IMR-90 (cell line): ENCODE results near the gene PIGP. TPM values are rescaled to one million over a fixed set of nuclear protein-coding genes. Genes with fewer than 3 reads are reported as not detected.
A peak's percentile ranks its signal among the peaks of the same experiment; 100 is the strongest.

Source experiments
- ATAC-seq: fragments of 200-7000 bp; cut with Tn5 transposase; 2 replicates; pipeline ENCODE4 v1.9.1; 2020; ENCODE audit warnings: low read depth, mild to moderate bottlenecking, moderate library complexity
- Bru-seq: library from RNA; stranded (reverse); fragments of 400-500 nt; gene quantifications from one replicate; lab custom pipeline; 2021; lab: Mats Ljungman, UMichigan
- BruChase-seq, 2 experiments: library from RNA; stranded (reverse); fragments of 400-500 nt; gene quantifications; one replicate each; lab custom pipeline; 2021; lab: Mats Ljungman, UMichigan
- BruUV-seq: library from RNA; stranded (reverse); fragments of 400-500 nt; replicated peaks from 2 replicates; lab custom pipeline; 2021; lab: Mats Ljungman, UMichigan
- CTCF ChIA-PET: fragments of 300-600 bp; formaldehyde crosslinking; extraction: SDS; loops from one replicate; lab custom pipeline; 2021; ENCODE audit warnings: antibody characterized with exemption; lab: Yijun Ruan, JAX
- POLR2A ChIA-PET: fragments of 300-600 bp; sonication (Branson Sonifier 250); formaldehyde crosslinking; loops from one replicate; lab custom pipeline; 2022; ENCODE audit warnings: antibody characterized with exemption; ENCODE audit not compliant: unreplicated experiment; lab: Charles Lee
- DNase-seq: peaks from one replicate; pipeline ENCODE4 v3.0.0; 2013
- H2AFZ ChIP-seq: replicated peaks from 2 replicates; pipeline ENCODE3; 2013; ENCODE audit warnings: low read length, mild to moderate bottlenecking; ENCODE audit not compliant: poor library complexity
- H2AK5ac ChIP-seq: 2 replicates; pipeline ENCODE4 v1.6.1; 2013; ENCODE audit warnings: low read depth, low read length, inconsistent platforms
- H2AK9ac ChIP-seq: replicated peaks from 2 replicates; pipeline ENCODE3; 2013; ENCODE audit warnings: mild to moderate bottlenecking, low read depth, low read length, moderate library complexity; ENCODE audit not compliant: poor library complexity
- H2BK120ac ChIP-seq: 2 replicates; pipeline ENCODE4 v1.6.1; 2013; ENCODE audit warnings: low read depth, low read length, inconsistent platforms
- H2BK15ac ChIP-seq: 3 replicates; pipeline ENCODE4 v1.6.1; 2013; ENCODE audit warnings: low read depth, low read length, inconsistent platforms
- H2BK20ac ChIP-seq: 2 replicates; pipeline ENCODE4 v1.6.1; 2013; ENCODE audit warnings: low read depth, mild to moderate bottlenecking, inconsistent platforms, low read length, moderate library complexity
- H2BK5ac ChIP-seq: 2 replicates; pipeline ENCODE4 v1.6.1; 2013; ENCODE audit warnings: mild to moderate bottlenecking, low read depth, low read length, inconsistent platforms; ENCODE audit not compliant: poor library complexity, severe bottlenecking
- H3K14ac ChIP-seq: replicated peaks from 2 replicates; pipeline ENCODE4 v1.6.1; 2013; ENCODE audit warnings: low read depth, low read length, inconsistent platforms
- H3K18ac ChIP-seq: 2 replicates; pipeline ENCODE4 v1.6.1; 2013; ENCODE audit warnings: low read depth, low read length, control low read depth
- H3K23ac ChIP-seq: 2 replicates; pipeline ENCODE4 v1.6.1; 2013; ENCODE audit warnings: low read depth, low read length, inconsistent platforms
- H3K27ac ChIP-seq: 2 replicates; pipeline ENCODE4 v1.5.1; 2013; ENCODE audit warnings: mild to moderate bottlenecking, control low read depth, low read length; ENCODE audit not compliant: insufficient read depth
- H3K27me3 ChIP-seq: 2 replicates; pipeline ENCODE4 v1.6.1; 2013; ENCODE audit warnings: low read length; ENCODE audit not compliant: control insufficient read depth, insufficient read depth
- H3K36me3 ChIP-seq: 2 replicates; pipeline ENCODE4 v1.6.1; 2013; ENCODE audit warnings: low read length, mixed read lengths; ENCODE audit not compliant: control insufficient read depth, insufficient read depth
- H3K4ac ChIP-seq: 2 replicates; pipeline ENCODE4 v1.6.1; 2013; ENCODE audit warnings: low read depth, low read length, inconsistent platforms
- H3K4me1 ChIP-seq: 2 replicates; pipeline ENCODE4 v1.6.1; 2013; ENCODE audit warnings: low read length, mixed read lengths; ENCODE audit not compliant: control insufficient read depth, insufficient read depth
- H3K4me2 ChIP-seq: 2 replicates; pipeline ENCODE4 v1.6.1; 2013; ENCODE audit warnings: low read depth, mild to moderate bottlenecking, control low read depth, low read length, moderate library complexity
- H3K4me3 ChIP-seq: 2 replicates; pipeline ENCODE4 v1.5.1; 2013; ENCODE audit warnings: low read depth, mild to moderate bottlenecking, control low read depth, low read length, moderate library complexity; ENCODE audit not compliant: insufficient read depth
- H3K56ac ChIP-seq: 2 replicates; pipeline ENCODE4 v1.6.1; 2013; ENCODE audit warnings: low read length, inconsistent platforms; ENCODE audit not compliant: insufficient read depth; ENCODE audit errors: extremely low read depth
- H3K79me1 ChIP-seq, 2 experiments: 2 replicates each; pipeline ENCODE4 v1.6.1; 2013; ENCODE audit warnings: low read length in 2 of 2, inconsistent platforms in 1 of 2, low read depth in 1 of 2
- H3K9ac ChIP-seq: 2 replicates; pipeline ENCODE4 v1.6.1; 2013; ENCODE audit warnings: low read depth, low read length, control low read depth
- H3K9me1 ChIP-seq: 2 replicates; pipeline ENCODE4 v1.6.1; 2013; ENCODE audit warnings: low read length, inconsistent platforms; ENCODE audit not compliant: insufficient read depth
- H3K9me3 ChIP-seq: 2 replicates; pipeline ENCODE4 v1.6.1; 2013; ENCODE audit warnings: low read length; ENCODE audit not compliant: control insufficient read depth, insufficient read depth
- H4K20me1 ChIP-seq: 2 replicates; pipeline ENCODE4 v1.6.1; 2013; ENCODE audit warnings: low read length, inconsistent platforms; ENCODE audit not compliant: insufficient read depth
- H4K5ac ChIP-seq: 2 replicates; pipeline ENCODE4 v1.6.1; 2013; ENCODE audit warnings: mild to moderate bottlenecking, low read depth, low read length, control low read depth
- H4K8ac ChIP-seq, 2 experiments: 2 replicates each; pipeline ENCODE4 v1.6.1; 2013; ENCODE audit warnings: low read depth in 2 of 2, low read length in 2 of 2, control low read depth in 1 of 2, inconsistent platforms in 1 of 2
- H4K91ac ChIP-seq: 2 replicates; pipeline ENCODE4 v1.6.1; 2013; ENCODE audit warnings: low read depth, low read length, inconsistent platforms; ENCODE audit not compliant: insufficient read depth
- BHLHE40 ChIP-seq: fragments of 150-350 bp; IDR thresholded peaks from 2 replicates; pipeline ENCODE4 v1.6.1; 2016; ENCODE audit warnings: mild to moderate bottlenecking, low read depth, low read length
- CEBPB ChIP-seq: IDR thresholded peaks from 2 replicates; pipeline ENCODE4 v1.6.1; 2012; ENCODE audit warnings: low read depth, low read length, improper control_type of control experiment
- CHD1 ChIP-seq: IDR thresholded peaks from 2 replicates; pipeline ENCODE4 v1.6.1; 2012; ENCODE audit warnings: low read depth, low read length, improper control_type of control experiment
- CTCF ChIP-seq: conservative IDR thresholded peaks from 2 replicates; pipeline ENCODE4 v1.5.1; 2012; ENCODE audit warnings: mild to moderate bottlenecking, low read depth, low read length, improper control_type of control experiment
- ELK1 ChIP-seq: fragments of 150-350 bp; IDR thresholded peaks from 2 replicates; pipeline ENCODE4 v1.6.1; 2016; ENCODE audit warnings: low read depth, mild to moderate bottlenecking, low read length, moderate library complexity, borderline replicate concordance
- FOS ChIP-seq: fragments of 150-350 bp; IDR thresholded peaks from 2 replicates; pipeline ENCODE4 v1.6.1; 2016; ENCODE audit warnings: low read depth, low read length
- MAFK ChIP-seq: IDR thresholded peaks from 2 replicates; pipeline ENCODE4 v1.6.1; 2012; ENCODE audit warnings: low read depth, low read length, improper control_type of control experiment
- MAZ ChIP-seq: IDR thresholded peaks from 2 replicates; pipeline ENCODE4 v1.6.1; 2012; ENCODE audit warnings: low read depth, mild to moderate bottlenecking, low read length, improper control_type of control experiment, moderate library complexity, borderline replicate concordance
- MXI1 ChIP-seq: IDR thresholded peaks from 2 replicates; pipeline ENCODE4 v1.6.1; 2012; ENCODE audit warnings: low read depth, mild to moderate bottlenecking, low read length, moderate library complexity, borderline replicate concordance
- NFE2L2 ChIP-seq: fragments of 150-350 bp; IDR thresholded peaks from 2 replicates; pipeline ENCODE4 v1.6.1; 2016; ENCODE audit warnings: low read depth, mild to moderate bottlenecking, low read length
- POLR2A ChIP-seq: IDR thresholded peaks from 2 replicates; pipeline ENCODE4 v1.6.1; 2012; ENCODE audit warnings: mild to moderate bottlenecking, low read depth, low read length
- RAD21 ChIP-seq: IDR thresholded peaks from 2 replicates; pipeline ENCODE4 v1.6.1; 2012; ENCODE audit warnings: low read length, improper control_type of control experiment
- RCOR1 ChIP-seq: IDR thresholded peaks from 2 replicates; pipeline ENCODE4 v1.6.1; 2012; ENCODE audit warnings: mild to moderate bottlenecking, low read length, improper control_type of control experiment; ENCODE audit not compliant: insufficient replicate concordance
- RFX5 ChIP-seq: IDR thresholded peaks from 2 replicates; pipeline ENCODE4 v1.8.0; 2012; ENCODE audit warnings: low read depth, mild to moderate bottlenecking, low read length, moderate library complexity
- SMC3 ChIP-seq: fragments of 150-350 bp; IDR thresholded peaks from 2 replicates; pipeline ENCODE4 v1.6.1; 2016; ENCODE audit warnings: low read depth, mild to moderate bottlenecking, antibody characterized with exemption, low read length, moderate library complexity
- WGBS, 2 experiments: methylation state at CpG; one replicate each; pipeline versions ENCODE4 v1.1.5 to v1.1.7; 2013; ENCODE audit warnings: missing lambda C conversion rate in 2 of 2; ENCODE audit not compliant: insufficient read length in 1 of 2; ENCODE audit errors: extremely low coverage in 2 of 2; 5-methylcytosine and 5-hydroxymethylcytosine counted together
- dilution Hi-C: fragments of 300-500 bp; cut with HindIII; formaldehyde crosslinking; loops from one replicate; pipeline ENCODE4 v1.14.3; 2018; ENCODE audit warnings: low sequenced_read_pairs; ENCODE audit not compliant: unreplicated experiment
- in situ Hi-C: fragments of 300-500 bp; cut with MboI; formaldehyde crosslinking; loops from 3 replicates; pipeline ENCODE4 v1.14.3; 2019; ENCODE audit warnings: low sequenced_read_pairs, inconsistent platforms, mixed read lengths
- intact Hi-C: fragments of 100-400 bp; cut with micrococcal nuclease; formaldehyde crosslinking; loops from 2 replicates; pipeline ENCODE4 v1.10.0; 2022
- long read RNA-seq: library from polyadenylated mRNA; unstranded; transcript quantifications from one replicate; pipeline ENCODE4 v2.0.0, GENCODE V29; 2021; ENCODE audit not compliant: unreplicated experiment
- polyA plus RNA-seq, 3 experiments: library from polyadenylated mRNA; depleted of rRNA; stranded (reverse); fragments of >200 nt; gene quantifications; 2 replicates each; pipeline ENCODE4 v1.2.3, GENCODE V29; 2012; ENCODE audit warnings: low replicate concordance in 1 of 3
- total RNA-seq: library from RNA; depleted of rRNA; stranded (reverse); fragments of >200 nt; gene quantifications from 2 replicates; pipeline ENCODE4 v1.2.3, GENCODE V29; 2012; rRNA removed

PIGP gene
- 4.1 and 5.6 TPM in 2 replicates for total RNA-seq
- polyA plus RNA-seq (2012; rRNA removed): 11.0 and 15.4 TPM in 2 replicates
- 3.0 and 3.6 TPM in 2 replicates for polyA plus RNA-seq (2012; cell fraction: cytosol; rRNA removed)
- 4.1 and 6.8 TPM in 2 replicates for polyA plus RNA-seq (2012; cell fraction: nucleus; rRNA removed; ENCODE audit: low replicate concordance)
- percentile 42 among the genes with signal in this experiment for Bru-seq, nascent RNA
- percentile 66 among the genes with signal in this experiment for BruChase-seq, experiment 1, labeled RNA remaining after a 6-hour chase
- percentile 56 among the genes with signal in this experiment for BruChase-seq, experiment 2, labeled RNA remaining after a 2-hour chase
- long read RNA-seq, full-length matches to known transcripts: 4 of 6 reads
- long read RNA-seq, partial matches to known transcripts: 1 of 6 reads
- long read RNA-seq, other reads (novel, unspliced or antisense): 1 of 6 reads

GRCh38 chr21:37072988-37073416, at the start of gene PIGP, which contains the start of gene TTC3:
Gene PIGP (minus strand): TSS chr21:37073071. CDS start chr21:37072515, 556 bp downstream.
Gene TTC3 (plus strand): TSS chr21:37073254. CDS start chr21:37087258, 14,004 bp downstream.
- Histone ChIP-seq H4K91ac (peak within 1 kb of the TSS; percentile 98), H3K9ac (peak within 1 kb of the TSS; percentile 93), H4K8ac (peak within 1 kb of the TSS; percentile 88 to 99), H4K20me1 (peaks cover 45% of the 10 kb centered on the region), H2BK120ac (peak within 1 kb of the TSS; percentile 73), H3K18ac (peak within 1 kb of the TSS; percentile 90), H3K4me3 (peak within 1 kb of the TSS; percentile 92), H3K36me3 (peaks cover 1% of the 10 kb centered on the region; the same call in 1 of the 2 replicates), H2BK15ac (peak within 1 kb of the TSS; percentile 92), H2AK5ac (peak within 1 kb of the TSS; percentile 90), H3K23ac (peak within 1 kb of the TSS; percentile 100), H3K9me3 (no peaks in the 10 kb centered on the region), H3K4ac (peak within 1 kb of the TSS; percentile 98), H2AK9ac (peak within 1 kb of the TSS; percentile 99), H2BK20ac (peak within 1 kb of the TSS; percentile 69), H3K79me1 (peaks cover 11 to 53% of the 10 kb centered on the region in 2 experiments), H3K14ac (peak within 1 kb of the TSS; percentile 100), H3K56ac (peak within 1 kb of the TSS; percentile 98), H3K27ac (peak within 1 kb of the TSS; percentile 93), H3K4me1 (peaks cover 9% of the 10 kb centered on the region), H2BK5ac (peak within 1 kb of the TSS; percentile 97), H4K5ac (peak within 1 kb of the TSS; percentile 91), H2AFZ (peak within 1 kb of the TSS; percentile 95), H3K4me2 (peak within 1 kb of the TSS; percentile 95), H3K9me1 (peaks cover 13% of the 10 kb centered on the region; the same call in 1 of the 2 replicates), H3K27me3 (no peaks in the 10 kb centered on the region)
- CTCF ChIA-PET: no interaction called here
- ATAC-seq: peak; percentile 83
- POLR2A ChIA-PET: no interaction called here
- BruUV-seq: no TSS peak
- DNase-seq: peak; percentile 93
- dilution Hi-C loops (no loop called here), intact Hi-C loops (loop anchor here (2.0 kb wide), 1 partner anchor 84 kb away; no protein-coding TSS in a partner anchor), in situ Hi-C loops (no loop called here)
- 0% methylated on average over 11 of the region's 61 CpGs; no CpG with 5 or more reads in 1 of the 2 experiments for WGBS, 2 experiments
- TF ChIP-seq CHD1 (no peak), CEBPB (no peak), ELK1 (no peak), MXI1 (no peak), NFE2L2 (no peak), FOS (no peak), RAD21 (no peak), RFX5 (no peak), POLR2A (peak; percentile 54; the same call in 1 of the 2 replicates), BHLHE40 (no peak), MAZ (peak; percentile 92), MAFK (no peak), SMC3 (no peak), CTCF (no peak), RCOR1 (no peak)
